T-helper 1 cell treated with Interleukin-12 subunit alpha and Interleukin-12 subunit beta and Interleukin-4 antibody, amounts not matched to agents 30 μg/mL and 1 μg/mL, for 36 hours (primary cell): ENCODE data around the gene CFAP77.

Experiments
- H3K27ac Mint-ChIP-seq: one replicate; pipeline ENCODE4 v1.8.0; 2021; ENCODE audit warnings: mild to moderate bottlenecking, mixed read lengths
- H3K27me3 Mint-ChIP-seq: one replicate; pipeline ENCODE4 v1.8.0; 2021; ENCODE audit warnings: low read depth, mixed read lengths
- H3K36me3 Mint-ChIP-seq: one replicate; pipeline ENCODE4 v1.8.0; 2021; ENCODE audit warnings: low read depth, mixed read lengths
- H3K4me1 Mint-ChIP-seq: one replicate; pipeline ENCODE4 v1.8.0; 2021; ENCODE audit warnings: low read depth, mixed read lengths
- H3K4me3 Mint-ChIP-seq: one replicate; pipeline ENCODE4 v1.8.0; 2021; ENCODE audit warnings: mild to moderate bottlenecking, moderate library complexity, mixed read lengths
- H3K9me3 Mint-ChIP-seq: one replicate; pipeline ENCODE4 v1.8.0; 2021; ENCODE audit warnings: mixed read lengths

CFAP77 gene

GRCh38 chr9:132543251-132543650, 133.2 kb downstream of the CFAP77 start:
- H3K27ac Mint-ChIP-seq = no peak overlapping the region
- peaks cover 18% of the 10 kb centered on the region for H3K27me3 Mint-ChIP-seq
- H3K4me1 Mint-ChIP-seq = no peaks in the 10 kb centered on the region
- H3K36me3 Mint-ChIP-seq = no peaks in the 10 kb centered on the region
- no peak overlapping the region for H3K4me3 Mint-ChIP-seq
- no peaks in the 10 kb centered on the region for H3K9me3 Mint-ChIP-seq

GRCh38 chr9:132543960-132544359, 133.9 kb downstream of the CFAP77 start:
- Mint-ChIP-seq H3K4me3 (no peak overlapping the region), H3K9me3 (no peaks in the 10 kb centered on the region), H3K27me3 (peaks cover 18% of the 10 kb centered on the region), H3K27ac (no peak overlapping the region), H3K4me1 (no peaks in the 10 kb centered on the region), H3K36me3 (no peaks in the 10 kb centered on the region)

- H3K27ac Mint-ChIP-seq = no peak overlapping the region
- no peaks in the 10 kb centered on the region for H3K36me3 Mint-ChIP-seq
- no peaks in the 10 kb centered on the region for H3K9me3 Mint-ChIP-seq
- peaks cover 18% of the 10 kb centered on the region for H3K27me3 Mint-ChIP-seq
- no peaks in the 10 kb centered on the region for H3K4me1 Mint-ChIP-seq
- H3K4me3 Mint-ChIP-seq = no peak overlapping the region
These were observed 135.6 kb downstream of the CFAP77 start for GRCh38 chr9:132545578-132545977.

- peaks cover 18% of the 10 kb centered on the region for H3K27me3 Mint-ChIP-seq
- no peaks in the 10 kb centered on the region for H3K9me3 Mint-ChIP-seq
- no peak overlapping the region for H3K27ac Mint-ChIP-seq
- no peaks in the 10 kb centered on the region for H3K4me1 Mint-ChIP-seq
- H3K36me3 Mint-ChIP-seq = no peaks in the 10 kb centered on the region
- H3K4me3 Mint-ChIP-seq = no peak overlapping the region
These were observed 136.4 kb downstream of the CFAP77 start for GRCh38 chr9:132546148-132547051.

- Mint-ChIP-seq H3K36me3 (no peaks in the 10 kb centered on the region), H3K4me1 (no peaks in the 10 kb centered on the region), H3K27me3 (peaks cover 18% of the 10 kb centered on the region), H3K27ac (no peak overlapping the region), H3K4me3 (no peak overlapping the region), H3K9me3 (no peaks in the 10 kb centered on the region)
These were observed 137.0 kb downstream of the CFAP77 start for GRCh38 chr9:132547052-132547431.

GRCh38 chr9:132547436-132547835, 137.4 kb downstream of the CFAP77 start:
- H3K9me3 Mint-ChIP-seq = no peaks in the 10 kb centered on the region
- no peaks in the 10 kb centered on the region for H3K36me3 Mint-ChIP-seq
- no peak overlapping the region for H3K27ac Mint-ChIP-seq
- H3K4me1 Mint-ChIP-seq = no peaks in the 10 kb centered on the region
- no peak overlapping the region for H3K4me3 Mint-ChIP-seq
- H3K27me3 Mint-ChIP-seq = peaks cover 18% of the 10 kb centered on the region

GRCh38 chr9:132547976-132548730, 138.1 kb downstream of the CFAP77 start:
- Mint-ChIP-seq H3K4me1 (no peaks in the 10 kb centered on the region), H3K4me3 (no peak overlapping the region), H3K27me3 (peaks cover 18% of the 10 kb centered on the region), H3K36me3 (no peaks in the 10 kb centered on the region), H3K27ac (no peak overlapping the region), H3K9me3 (no peaks in the 10 kb centered on the region)

- no peaks in the 10 kb centered on the region for H3K4me1 Mint-ChIP-seq
- H3K4me3 Mint-ChIP-seq = no peak overlapping the region
- H3K27ac Mint-ChIP-seq = no peak overlapping the region
- H3K9me3 Mint-ChIP-seq = no peaks in the 10 kb centered on the region
- no peaks in the 10 kb centered on the region for H3K36me3 Mint-ChIP-seq
- peaks cover 18% of the 10 kb centered on the region for H3K27me3 Mint-ChIP-seq
These were observed 139.0 kb downstream of the CFAP77 start for GRCh38 chr9:132548751-132549640.

- Mint-ChIP-seq H3K36me3 (no peaks in the 10 kb centered on the region), H3K27me3 (peaks cover 9% of the 10 kb centered on the region), H3K4me1 (no peaks in the 10 kb centered on the region), H3K27ac (no peak overlapping the region), H3K4me3 (no peak overlapping the region), H3K9me3 (no peaks in the 10 kb centered on the region)
These were observed 141.5 kb downstream of the CFAP77 start for GRCh38 chr9:132551556-132551955.

GRCh38 chr9:132552041-132552440, 142.0 kb downstream of the CFAP77 start:
- H3K4me3 Mint-ChIP-seq = no peak overlapping the region
- peaks cover 5% of the 10 kb centered on the region for H3K27me3 Mint-ChIP-seq
- no peaks in the 10 kb centered on the region for H3K36me3 Mint-ChIP-seq
- no peak overlapping the region for H3K27ac Mint-ChIP-seq
- H3K9me3 Mint-ChIP-seq = no peaks in the 10 kb centered on the region
- H3K4me1 Mint-ChIP-seq = no peaks in the 10 kb centered on the region

- Mint-ChIP-seq H3K27ac (no peak overlapping the region), H3K9me3 (peaks cover 7% of the 10 kb centered on the region), H3K36me3 (no peaks in the 10 kb centered on the region), H3K27me3 (peaks cover 9% of the 10 kb centered on the region), H3K4me1 (no peaks in the 10 kb centered on the region), H3K4me3 (no peak overlapping the region)
These were observed 144.7 kb downstream of the CFAP77 start for GRCh38 chr9:132554755-132555154.

- H3K27me3 Mint-ChIP-seq = peaks cover 12% of the 10 kb centered on the region
- H3K4me1 Mint-ChIP-seq = peaks cover 1% of the 10 kb centered on the region
These were observed 145.5 kb downstream of the CFAP77 start for GRCh38 chr9:132555528-132555927.

GRCh38 chr9:132556235-132556634, 146.2 kb downstream of the CFAP77 start:
- Mint-ChIP-seq H3K27me3 (peaks cover 18% of the 10 kb centered on the region), H3K27ac (no peak overlapping the region), H3K9me3 (peaks cover 8% of the 10 kb centered on the region), H3K4me1 (peaks cover 4% of the 10 kb centered on the region), H3K36me3 (no peaks in the 10 kb centered on the region), H3K4me3 (no peak overlapping the region)

More at GRCh38 chr9:132555528-132555927, 145.5 kb downstream of the CFAP77 start:
- Mint-ChIP-seq H3K36me3 (no peaks in the 10 kb centered on the region), H3K27ac (no peak overlapping the region), H3K4me3 (no peak overlapping the region), H3K9me3 (peaks cover 8% of the 10 kb centered on the region)

- Mint-ChIP-seq H3K9me3 (peaks cover 8% of the 10 kb centered on the region), H3K36me3 (no peaks in the 10 kb centered on the region), H3K27me3 (peaks cover 18% of the 10 kb centered on the region), H3K4me1 (peaks cover 4% of the 10 kb centered on the region), H3K27ac (no peak overlapping the region), H3K4me3 (no peak overlapping the region)
These were observed 146.7 kb downstream of the CFAP77 start for GRCh38 chr9:132556714-132557113.
